ENCODE data around the gene CASP2. TPM values are rescaled to one million over a fixed set of nuclear protein-coding genes. Genes with fewer than 3 reads are reported as not detected.

Gene CASP2
- total RNA-seq, 1 experiment from 2014 or later = 64.1 TPM

GRCh38 chr7:143239813-143240212 lies 48.3 kb upstream of the CASP2 start:
- TF ChIP-seq YY1 (IDR thresholded peaks at IDR 0.05; ENCODE audit: extremely low read depth, insufficient replicate concordance, low read depth, low read length) = no peak
- no peak for TF ChIP-seq ZNF274 (IDR thresholded peaks at IDR 0.05; ENCODE audit: low read depth, low read length)
- no peak for TF ChIP-seq MAX (IDR thresholded peaks at IDR 0.05)
- no peak for TF ChIP-seq REST (IDR thresholded peaks at IDR 0.05; ENCODE audit: low read depth)
- no peak for TF ChIP-seq CEBPB (IDR thresholded peaks at IDR 0.05; ENCODE audit: low read depth)
- TF ChIP-seq TCF7L2 (IDR thresholded peaks at IDR 0.05; ENCODE audit: borderline replicate concordance, extremely low read depth, insufficient read depth, insufficient read length) = no peak
- TF ChIP-seq ATF3 (IDR thresholded peaks at IDR 0.05) = no peak
- TF ChIP-seq JUND (IDR thresholded peaks at IDR 0.05) = no peak
- no peak for TF ChIP-seq ZFX (IDR thresholded peaks at IDR 0.05)
- no peak overlapping the region for H2AFZ ChIP-seq (ENCODE audit: low read depth, low read length, poor library complexity, severe bottlenecking)
- ChIA-PET RAD21 (ENCODE audit: low non-redundant PET in 1 of 2, low total read pairs in 2 of 2, uncharacterized antibody in 2 of 2, unreplicated experiment in 2 of 2) (interaction anchor here in 1 of 2 experiments (0.9 to 1.2 kb wide), 3 partner anchors 24 to 82 kb away, joined by 3 to 4 read pairs (median 3); no protein-coding TSS in a partner anchor), CTCF (interaction anchor here (0.6 to 2.2 kb wide), 13 partner anchors 9 to 353 kb away, joined by 3 to 23 read pairs (median 4); partner anchors contain the start of gene EPHA1), POLR2A (no interaction called here)
- no peak overlapping the region for H3K9ac ChIP-seq (ENCODE audit: low read length)
- H3K27me3 ChIP-seq (ENCODE audit: insufficient read depth, low read length) = no peaks in the 10 kb centered on the region
- H3K36me3 ChIP-seq (ENCODE audit: control insufficient read depth in 1 of 2, insufficient read depth in 2 of 2, low read length in 2 of 2) = no peaks in the 10 kb centered on the region
- H3K27ac ChIP-seq (ENCODE audit: low read depth, low read length) = no peak overlapping the region
- H3K9me2 ChIP-seq (ENCODE audit: insufficient read depth) = no peaks in the 10 kb centered on the region
- intact Hi-C loops (cut with micrococcal nuclease) = loop anchor here (1.0 to 2.0 kb wide), 2 partner anchors 65 to 169 kb away; partner anchors contain the start of gene EPHA1
- H4K20me1 ChIP-seq (ENCODE audit: insufficient read depth) = no peaks in the 10 kb centered on the region
- ATAC-seq (no peak), DNase-seq (ENCODE audit: low read depth, low spot score) (no peak)
- H3K4me1 ChIP-seq (ENCODE audit: control insufficient read depth in 1 of 2, insufficient read depth in 2 of 2, low read length in 2 of 2) = peaks cover 3 to 9% of the 10 kb centered on the region in 2 experiments; a peak in 3 of 4 replicates
- no peaks in the 10 kb centered on the region for H3K9me3 ChIP-seq (ENCODE audit: control insufficient read depth in 1 of 2, insufficient read depth in 1 of 2, low read depth in 1 of 2, low read length in 2 of 2)
- no TSS peak for BruUV-seq (replicated peaks)
- no peaks in the 10 kb centered on the region for H3K79me2 ChIP-seq (ENCODE audit: insufficient read depth, low read length)
- H3K4me3 ChIP-seq (replicated peaks in 1 of 2; ENCODE audit: low read depth in 1 of 2, low read length in 2 of 2) = no peak overlapping the region
- no peak overlapping the region for H3K4me2 ChIP-seq (ENCODE audit: low read length)

All from HCT116 (cell line).